GM18502 (cell line): ENCODE results near the gene MEOX1.

Source experiments
- ATAC-seq: cut with Tn5 transposase; IDR thresholded peaks from one replicate; pipeline ENCODE4 v1.9.1; 2021; ENCODE audit warnings: mild to moderate bottlenecking; ENCODE audit not compliant: unreplicated experiment, poor library complexity

MEOX1 gene

GRCh38 chr17:43599046-43599395, 62.7 kb downstream of the MEOX1 start:
- ATAC-seq: no peak

DNA sequence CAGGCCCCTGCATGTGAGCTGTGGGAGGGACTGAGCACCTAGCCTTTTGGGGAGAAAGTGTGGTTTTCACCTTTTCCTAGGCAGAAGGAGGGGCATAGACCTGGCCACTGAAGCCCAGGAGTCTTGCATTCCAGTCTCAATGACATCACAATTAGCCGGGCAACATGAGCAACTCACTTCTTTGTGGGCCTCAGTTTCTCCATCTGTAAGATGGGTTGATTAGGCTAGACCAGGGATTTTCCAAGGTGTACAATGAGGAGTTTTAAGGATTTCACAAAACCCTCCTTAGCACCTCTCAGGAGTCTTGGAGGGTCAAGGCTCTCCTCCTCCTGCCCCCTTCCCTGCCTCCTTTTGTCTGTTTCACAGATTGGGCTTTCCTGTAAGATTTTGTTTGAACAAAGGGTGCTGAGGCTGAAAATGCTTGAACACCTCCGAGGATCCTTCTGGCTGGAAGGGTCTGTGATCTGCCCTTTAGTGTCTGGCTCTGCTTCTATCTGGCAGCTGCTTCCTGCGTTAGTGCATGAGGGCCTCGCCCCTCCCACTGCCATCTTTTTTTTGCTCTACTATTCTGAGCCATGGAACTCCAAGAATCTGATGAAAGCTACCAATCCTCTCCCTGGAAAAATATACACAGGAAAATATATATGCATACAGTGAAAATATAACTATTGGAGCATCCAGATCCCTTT, 63.2 kb downstream of the MEOX1 start:
- ATAC-seq: no peak

GRCh38 chr17:43597624-43598356, 63.9 kb downstream of the MEOX1 start:
- ATAC-seq: no peak

DNA sequence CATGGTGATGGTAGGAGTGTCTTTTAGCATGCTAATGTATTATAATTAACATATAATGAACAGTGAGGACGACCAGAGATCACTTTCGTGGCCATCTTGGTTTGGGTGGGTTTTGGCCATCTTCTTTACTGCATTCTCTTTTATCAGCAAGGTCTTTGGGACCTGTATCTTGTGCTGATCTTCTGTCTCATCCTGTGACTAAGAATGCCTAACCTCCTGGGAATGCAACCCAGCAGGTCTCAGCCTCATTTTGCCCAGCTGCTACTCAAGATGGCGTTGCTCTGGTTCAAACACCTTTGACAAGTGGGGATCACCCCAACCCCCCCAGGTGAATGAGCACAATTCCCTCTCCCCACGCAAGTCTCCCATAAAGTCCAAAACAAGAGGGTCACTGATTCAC, 66.3 kb downstream of the MEOX1 start:
- ATAC-seq: no peak

DNA sequence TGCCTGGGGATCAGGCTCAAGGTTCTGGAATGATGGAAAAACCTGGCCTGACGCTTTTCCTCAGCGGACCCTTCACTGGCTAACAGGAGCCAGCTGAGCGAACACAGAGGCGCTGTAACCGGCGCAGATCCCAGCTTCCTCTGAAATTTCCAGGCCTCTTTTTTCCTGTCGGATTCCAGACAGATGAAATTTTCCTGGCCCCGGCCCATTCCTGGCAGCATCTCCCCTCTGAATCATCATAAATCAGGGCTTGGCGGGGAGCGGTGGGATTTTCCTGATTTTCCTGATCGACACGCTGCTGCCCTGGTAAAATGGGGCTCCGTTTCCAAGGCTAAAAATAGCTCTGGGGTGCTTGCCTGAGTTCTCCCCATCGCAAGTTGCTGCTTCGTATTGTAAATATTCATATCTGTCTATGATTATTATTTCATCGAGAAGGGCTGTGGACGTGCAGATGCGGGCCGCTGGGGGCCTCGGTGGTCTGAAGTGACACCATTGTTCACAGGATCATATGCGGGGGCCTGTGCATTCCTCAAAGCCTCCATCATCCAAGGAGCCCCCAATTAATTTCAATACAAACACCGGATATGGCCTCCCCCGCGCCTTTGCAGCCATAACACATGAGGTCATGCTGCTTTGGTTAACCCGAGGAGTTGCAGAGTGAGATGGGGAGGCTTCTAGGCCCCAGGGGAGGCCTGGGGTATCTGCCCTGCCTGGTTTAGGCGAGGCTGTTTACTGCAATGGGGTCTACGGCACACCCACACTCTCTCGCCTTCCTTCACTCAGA, 69.8 kb downstream of the MEOX1 start:
- no peak for ATAC-seq

DNA sequence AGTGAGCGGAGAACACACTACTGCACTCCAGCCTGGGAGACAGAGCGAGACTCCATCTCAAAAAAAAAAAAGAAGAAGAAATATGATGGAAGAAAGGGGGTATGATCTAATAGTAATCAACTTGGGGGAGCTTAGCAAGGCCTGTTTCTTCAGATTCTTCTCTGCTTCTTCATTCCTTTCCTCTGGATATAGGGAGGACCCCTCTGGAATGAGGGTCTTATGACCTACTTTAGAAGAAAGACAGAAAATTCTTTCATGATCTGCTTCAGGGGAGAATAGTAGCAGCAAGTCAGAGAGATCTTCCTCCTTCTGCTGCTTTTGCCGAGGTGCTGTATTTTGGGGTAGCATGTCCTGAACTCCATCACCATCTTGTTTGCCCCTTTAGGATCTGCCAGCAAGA, 70.7 kb downstream of the MEOX1 start:
- no peak for ATAC-seq
